B cell (primary cell): ENCODE measurements around the gene USP2. TPM values are rescaled to one million over a fixed set of nuclear protein-coding genes. Genes with fewer than 3 reads are reported as not detected.

Experiments
- ATAC-seq: fragments of 200-7000 bp; cut with Tn5 transposase; one replicate; pipeline ENCODE4 v1.10.0; 2021; ENCODE audit warnings: low read depth, mild to moderate bottlenecking, moderate number of reproducible peaks, moderate library complexity
- CTCF ChIA-PET: fragments of 350-600 bp; sonication (Branson Sonifier 250); formaldehyde crosslinking; loops from one replicate; lab custom pipeline; 2021; ENCODE audit warnings: antibody characterized with exemption, inconsistent platforms; lab: Charles Lee
- POLR2A ChIA-PET: fragments of 350-600 bp; sonication (Branson Sonifier 250); formaldehyde crosslinking; loops from one replicate; lab custom pipeline; 2021; ENCODE audit warnings: antibody characterized with exemption; lab: Charles Lee
- DNase-seq: peaks from one replicate; pipeline ENCODE4 v3.0.0; 2013
- H2AFZ ChIP-seq: 2 replicates; pipeline ENCODE4 v1.6.1; 2012; ENCODE audit warnings: mild to moderate bottlenecking, low read depth, low read length; ENCODE audit not compliant: insufficient read depth, poor library complexity, severe bottlenecking
- H3K27ac ChIP-seq, 2 donors: 1 replicate in 1 of 2; 2 replicates in 1 of 2; pipeline ENCODE4 v1.5.1; 2012 to 2013; ENCODE audit warnings: low read length in 2 of 2, mild to moderate bottlenecking in 2 of 2, moderate library complexity in 1 of 2
- H3K27me3 ChIP-seq, 4 experiments: fragments of 200-600 bp in 1 of 4; sonication (generic) in 1 of 4; replicated peaks in 1 of 4; 1 replicate in 2 of 4; 2 replicates in 2 of 4; pipeline versions ENCODE4 v1.6.1 to v1.7.0; 2013 to 2016; ENCODE audit warnings: low read length in 3 of 4, mild to moderate bottlenecking in 2 of 4, mixed read lengths in 1 of 4, moderate library complexity in 1 of 4; ENCODE audit not compliant: insufficient read depth in 4 of 4, control insufficient read depth in 3 of 4; ENCODE audit errors: control extremely low read depth in 1 of 4
- H3K36me3 ChIP-seq, 2 experiments: replicated peaks in 1 of 2; 1 replicate in 1 of 2; 2 replicates in 1 of 2; pipeline versions ENCODE4 v1.6.1 to v1.7.1; 2013; ENCODE audit warnings: low read length in 1 of 2; ENCODE audit not compliant: insufficient read depth in 2 of 2, control insufficient read depth in 1 of 2; ENCODE audit errors: control extremely low read depth in 1 of 2, extremely low read depth in 1 of 2
- H3K4me1 ChIP-seq, 2 donors: fragments of 200-600 bp in 1 of 2; sonication (generic) in 1 of 2; 1 replicate in 1 of 2; 2 replicates in 1 of 2; pipeline versions ENCODE4 v1.5.1 to v1.6.1; 2013 to 2017; ENCODE audit warnings: low read length in 2 of 2; ENCODE audit not compliant: control insufficient read depth in 2 of 2, insufficient read depth in 2 of 2
- H3K4me2 ChIP-seq: replicated peaks from 2 replicates; pipeline ENCODE3; 2012; ENCODE audit warnings: mild to moderate bottlenecking, low read depth, low read length; ENCODE audit not compliant: poor library complexity, severe bottlenecking
- H3K4me3 ChIP-seq, 5 experiments: fragments of 200-600 bp in 1 of 5; sonication (generic) in 1 of 5; 1 replicate in 3 of 5; 2 replicates in 2 of 5; pipeline versions ENCODE4 v1.5.1 to v1.7.0; 2011 to 2016; ENCODE audit warnings: low read length in 4 of 5, mild to moderate bottlenecking in 4 of 5, low read depth in 2 of 5, control low read depth in 1 of 5, moderate library complexity in 1 of 5; ENCODE audit not compliant: insufficient read depth in 1 of 5; ENCODE audit errors: control extremely low read depth in 1 of 5, extremely low read depth in 1 of 5
- H3K79me2 ChIP-seq: fragments of 200-600 bp; sonication (generic); one replicate; pipeline ENCODE4 v1.6.0; 2016; ENCODE audit warnings: low read length; ENCODE audit not compliant: control insufficient read depth, insufficient read depth
- H3K9ac ChIP-seq: fragments of 200-600 bp; sonication (generic); 2 replicates; pipeline ENCODE4 v1.6.1; 2017; ENCODE audit warnings: mild to moderate bottlenecking, low read length, moderate library complexity
- H3K9me3 ChIP-seq, 3 donors: one replicate each; pipeline versions ENCODE4 v1.6.1 to v1.7.1; 2013; ENCODE audit warnings: low read length in 2 of 3; ENCODE audit not compliant: control insufficient read depth in 2 of 3, insufficient read depth in 1 of 3; ENCODE audit errors: control extremely low read depth in 1 of 3
- H4K20me1 ChIP-seq: 2 replicates; pipeline ENCODE4 v1.6.0; 2012; ENCODE audit warnings: mild to moderate bottlenecking, low read length; ENCODE audit not compliant: insufficient read depth, control insufficient read depth, poor library complexity, severe bottlenecking
- H3K27ac Mint-ChIP-seq: one replicate; pipeline ENCODE4 v1.8.0; 2021; ENCODE audit warnings: mixed read lengths
- H3K27me3 Mint-ChIP-seq: one replicate; pipeline ENCODE4 v1.8.0; 2021; ENCODE audit warnings: mixed read lengths
- H3K4me1 Mint-ChIP-seq: one replicate; pipeline ENCODE4 v1.8.0; 2021; ENCODE audit warnings: mixed read lengths
- H3K4me3 Mint-ChIP-seq: one replicate; pipeline ENCODE4 v1.8.0; 2021; ENCODE audit warnings: mixed read lengths
- H3K9me3 Mint-ChIP-seq: one replicate; pipeline ENCODE4 v1.8.0; 2022; ENCODE audit warnings: mixed read lengths; ENCODE audit not compliant: insufficient read depth
- CTCF ChIP-seq: fragments of 200-600 bp; IDR thresholded peaks from one replicate; pipeline ENCODE4 v1.8.0; 2022; ENCODE audit warnings: antibody characterized with exemption, mild to moderate bottlenecking
- EZH2 ChIP-seq: IDR thresholded peaks from 2 replicates; pipeline ENCODE4 v1.6.1; 2012; ENCODE audit warnings: borderline replicate concordance, low read depth, mild to moderate bottlenecking, moderate library complexity, low read length; ENCODE audit not compliant: insufficient read depth, poor library complexity, severe bottlenecking
- WGBS: methylation state at CpG from one replicate; pipeline ENCODE4 v1.1.5; 2013; ENCODE audit warnings: missing lambda C conversion rate; ENCODE audit not compliant: insufficient coverage; 5-methylcytosine and 5-hydroxymethylcytosine counted together
- intact Hi-C: fragments of 100-400 bp; cut with micrococcal nuclease; formaldehyde crosslinking; loops from one replicate; pipeline ENCODE4 v1.10.0; 2022
- polyA plus RNA-seq: library from polyadenylated mRNA; depleted of rRNA; stranded (reverse); fragments of >200 nt; gene quantifications from 2 replicates; pipeline ENCODE4 v1.2.3, GENCODE V29; 2012
- total RNA-seq, 2 donors: library from RNA; stranded (reverse); fragments of 120-200 nt in 1 of 2; gene quantifications; 1 replicate in 1 of 2; 2 replicates in 1 of 2; pipeline versions ENCODE4 v1.2.3 to v1.2.4, GENCODE V29; 2013 to 2022

Gene USP2
- total and polyA plus RNA-seq, 2 donors (not counting 1 experiment from before 2014, with no cell fraction given): 0.09 TPM; not detected in 1

- H3K9me3 Mint-ChIP-seq: no peaks in the 10 kb centered on the region
- no peak within 1 kb of the TSS for H3K4me2 ChIP-seq
- TF ChIP-seq CTCF (no peak), EZH2 (no peak)
- ATAC-seq (no peak), DNase-seq (no peak)
- H3K9me3 ChIP-seq: no peaks in the 10 kb centered on the region
- ChIA-PET POLR2A (no interaction called here), CTCF (interaction anchor here (1.1 to 2.2 kb wide), 2 partner anchors 10 to 21 kb away, joined by 3 to 12 read pairs; no protein-coding TSS in a partner anchor)
- H3K79me2 ChIP-seq: no peaks in the 10 kb centered on the region
- H3K4me1 ChIP-seq: peaks cover 4% of the 10 kb centered on the region in 2 donors
- 57% methylated on average over 2 of the region's 6 CpGs for WGBS
- no peak within 1 kb of the TSS for H3K9ac ChIP-seq
- no peak within 1 kb of the TSS for H3K27ac Mint-ChIP-seq
- H4K20me1 ChIP-seq: no peaks in the 10 kb centered on the region
- no peak within 1 kb of the TSS for H3K4me3 ChIP-seq
- intact Hi-C loops: no loop called here
- H3K4me1 Mint-ChIP-seq: peaks cover 5% of the 10 kb centered on the region
- peaks cover 61% of the 10 kb centered on the region for H3K27me3 Mint-ChIP-seq
- H3K27ac ChIP-seq: no peak within 1 kb of the TSS
- H3K4me3 Mint-ChIP-seq: no peak within 1 kb of the TSS
- no peak within 1 kb of the TSS for H2AFZ ChIP-seq
- H3K36me3 ChIP-seq: no peaks in the 10 kb centered on the region
- peaks cover 0 to 38% (median 10%) of the 10 kb centered on the region in 4 experiments for H3K27me3 ChIP-seq
These were observed 34.9 kb downstream of the USP2 start, which contains the start of gene MFRP for GRCh38 chr11:119346605-119347004. MFRP (minus strand) TSS chr11:119346705; CDS start chr11:119346513, 192 bp downstream.

- no peak for ATAC-seq
- Histone ChIP-seq H3K79me2 (no peaks in the 10 kb centered on the region), H4K20me1 (no peaks in the 10 kb centered on the region), H3K4me2 (no peak overlapping the region), H3K4me3 (no peak overlapping the region), H3K27me3 (peaks cover 0 to 44% (median 17%) of the 10 kb centered on the region in 4 experiments), H3K9ac (no peak overlapping the region), H3K36me3 (no peaks in the 10 kb centered on the region), H3K27ac (no peak overlapping the region), H3K4me1 (peaks cover 13% of the 10 kb centered on the region in 2 donors), H2AFZ (no peak overlapping the region), H3K9me3 (peaks cover 0 to 2% (median 0%) of the 10 kb centered on the region in 3 donors)
- Mint-ChIP-seq H3K27ac (no peak overlapping the region), H3K27me3 (peaks cover 60% of the 10 kb centered on the region), H3K9me3 (no peaks in the 10 kb centered on the region), H3K4me3 (no peak overlapping the region), H3K4me1 (peaks cover 14% of the 10 kb centered on the region)
- intact Hi-C loops: no loop called here
- 88% methylated on average over 11 of the region's 12 CpGs for WGBS
- CTCF ChIA-PET: no interaction called here
- no peak for DNase-seq
- no peak for TF ChIP-seq EZH2
- TF ChIP-seq CTCF: no peak
- POLR2A ChIA-PET: no interaction called here
These were observed 35.8 kb downstream of the USP2 start for GRCh38 chr11:119345685-119346084.
